HT-29 (cell line): Measurements from ENCODE around the gene TTLL12. TPM values are rescaled to one million over a fixed set of nuclear protein-coding genes. Genes with fewer than 3 reads are reported as not detected.

ENCODE experiments used
- DNase-seq: peaks from one replicate; pipeline ENCODE4 v3.0.0-alpha.2; 2015; ENCODE audit warnings: low spot score
- total RNA-seq: library from RNA; depleted of rRNA; stranded (reverse); fragments of >200 nt; shearing (Covaris generic); gene quantifications from 2 replicates; pipeline ENCODE4 v1.2.3, GENCODE V29; 2014

The TTLL12 gene
- total RNA-seq, 1 experiment from 2014 or later: 110 TPM

DNA sequence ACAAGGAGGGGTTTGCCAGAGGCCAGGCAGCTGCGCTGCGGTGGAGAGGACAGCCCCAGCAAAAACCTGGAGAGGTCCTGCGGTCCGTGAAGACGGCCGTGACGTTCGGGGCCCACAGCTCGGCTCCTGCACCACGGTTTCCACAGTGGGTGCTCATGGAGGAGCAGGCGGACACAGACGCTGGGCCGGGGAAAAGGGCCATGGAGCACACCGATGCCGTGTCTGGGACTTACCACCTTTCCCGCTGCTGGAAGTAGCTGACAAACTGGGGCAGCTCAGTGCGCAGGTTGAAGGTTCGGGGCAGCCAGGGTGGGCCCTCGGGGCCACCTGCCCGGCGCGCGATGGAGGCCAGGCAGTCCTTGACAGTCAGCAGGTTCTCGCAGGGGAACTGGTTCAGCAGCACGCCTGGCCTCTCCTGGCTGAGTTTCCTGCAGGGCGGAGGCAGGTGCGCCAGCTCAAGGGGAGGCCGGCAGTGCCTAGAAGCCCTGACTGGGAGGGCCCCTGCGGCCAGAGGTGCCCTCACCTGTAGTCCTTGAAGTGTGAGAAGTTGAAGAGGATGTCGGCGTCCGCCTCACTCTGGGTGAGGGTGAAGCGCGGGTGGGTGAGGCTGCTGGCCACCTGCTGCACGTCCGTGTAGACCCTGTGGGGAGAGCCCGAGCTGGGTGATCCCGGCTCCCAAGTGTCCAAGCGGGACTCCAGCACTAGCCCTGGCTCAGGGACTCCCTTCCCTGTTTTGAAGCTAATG is 12.8 kb downstream of the TTLL12 start:
- no peak for DNase-seq

DNA sequence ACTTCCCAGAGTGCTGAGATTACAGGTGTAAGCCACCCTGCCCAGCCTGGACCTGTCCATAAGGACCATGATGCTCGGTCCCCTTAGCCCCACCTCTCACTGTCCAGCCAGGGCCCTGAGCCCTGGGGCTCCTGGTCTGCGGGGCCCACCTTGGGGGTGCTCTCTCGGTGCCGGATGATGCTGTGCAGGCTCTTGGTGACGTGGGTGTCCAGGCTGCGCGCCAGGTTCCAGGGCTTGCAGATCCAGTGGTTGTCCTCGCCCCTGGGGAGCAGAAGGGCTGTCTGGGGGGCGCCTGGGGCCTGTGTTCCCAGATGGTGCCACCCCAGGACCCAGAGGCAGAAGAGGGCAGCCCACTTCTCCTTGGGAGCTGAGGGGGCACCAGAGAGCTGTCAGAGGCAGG is 13.4 kb downstream of the TTLL12 start:
- no peak for DNase-seq

DNA sequence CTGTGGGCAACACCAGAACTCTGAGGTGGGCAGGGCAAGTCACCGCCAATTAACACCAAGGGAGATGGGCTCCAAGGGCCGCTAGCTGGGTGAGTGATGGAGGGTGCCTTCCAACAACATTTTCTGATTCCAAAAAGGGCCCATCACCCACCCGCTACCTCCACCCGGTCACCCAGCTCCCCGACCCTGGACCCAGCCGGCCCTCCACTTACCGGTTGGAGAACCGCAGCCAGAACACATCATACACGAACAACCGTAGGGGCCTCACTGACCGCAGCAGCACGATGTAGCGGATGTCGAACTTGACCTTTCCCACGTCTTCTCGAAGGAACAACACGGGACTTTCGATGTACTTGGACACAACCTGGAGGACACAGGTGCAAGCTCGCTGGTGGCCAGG is 14.7 kb downstream of the TTLL12 start:
- DNase-seq: no peak

DNA sequence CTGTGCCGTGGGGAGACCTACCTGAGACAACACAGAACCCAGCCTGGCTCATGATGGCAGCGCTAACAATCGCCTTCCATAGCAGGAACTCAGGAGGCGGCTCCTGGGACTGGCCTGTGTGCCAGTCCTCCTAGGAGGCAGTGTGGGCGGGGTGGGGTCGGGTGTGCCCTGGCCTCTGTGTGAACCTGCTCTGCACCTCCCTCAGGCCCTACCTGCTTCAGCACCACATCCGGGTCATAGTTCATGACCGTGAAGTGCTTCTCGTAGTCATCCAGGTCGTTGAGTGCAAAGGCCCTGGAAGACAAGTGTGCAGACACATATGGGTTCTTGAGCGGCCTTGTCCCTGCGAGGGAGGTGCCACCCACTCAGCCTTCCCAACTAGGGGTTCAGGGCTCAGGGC is 15.3 kb downstream of the TTLL12 start:
- DNase-seq: no peak

DNA sequence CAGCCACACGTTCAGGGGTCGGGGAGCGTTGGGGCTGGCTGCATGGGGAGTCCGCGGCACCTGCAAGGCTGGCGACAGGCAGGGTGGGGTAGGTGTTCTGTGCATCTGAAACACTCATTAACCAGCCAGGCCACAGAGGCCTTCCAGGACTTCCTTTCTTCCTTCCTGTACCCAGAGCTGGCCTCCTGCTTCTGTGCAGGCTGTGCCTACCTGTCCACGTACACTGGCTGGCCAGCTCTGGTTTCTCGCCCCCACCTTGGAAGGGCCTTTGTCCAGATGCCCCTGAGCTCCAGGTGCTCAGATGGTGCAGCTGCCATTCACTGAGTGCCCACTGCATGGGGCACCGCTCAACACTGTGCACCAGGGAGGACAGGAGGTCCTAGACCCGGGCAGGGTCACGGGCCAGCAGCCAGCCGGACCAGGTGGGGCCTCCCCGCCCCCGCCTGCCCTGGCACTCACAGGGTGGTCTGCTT is 15.9 kb downstream of the TTLL12 start:
- no peak for DNase-seq

DNA sequence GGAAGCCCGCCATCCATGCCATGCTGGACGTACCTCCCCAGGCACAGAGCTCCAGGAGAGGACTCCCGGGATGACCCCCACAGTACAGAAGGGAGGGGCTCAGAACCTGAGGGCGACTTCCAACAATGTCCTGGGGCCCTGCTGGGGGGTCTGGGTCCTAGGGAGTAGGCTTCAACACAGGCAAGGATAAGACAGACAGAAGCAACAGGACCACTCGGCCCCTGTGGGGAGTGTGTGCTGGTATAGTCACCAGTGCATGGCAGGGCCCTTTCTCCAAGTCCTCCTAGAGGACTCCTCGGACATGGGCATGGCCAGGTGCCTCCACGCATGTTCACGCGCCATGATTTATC is 16.8 kb downstream of the TTLL12 start:
- no peak for DNase-seq

DNA sequence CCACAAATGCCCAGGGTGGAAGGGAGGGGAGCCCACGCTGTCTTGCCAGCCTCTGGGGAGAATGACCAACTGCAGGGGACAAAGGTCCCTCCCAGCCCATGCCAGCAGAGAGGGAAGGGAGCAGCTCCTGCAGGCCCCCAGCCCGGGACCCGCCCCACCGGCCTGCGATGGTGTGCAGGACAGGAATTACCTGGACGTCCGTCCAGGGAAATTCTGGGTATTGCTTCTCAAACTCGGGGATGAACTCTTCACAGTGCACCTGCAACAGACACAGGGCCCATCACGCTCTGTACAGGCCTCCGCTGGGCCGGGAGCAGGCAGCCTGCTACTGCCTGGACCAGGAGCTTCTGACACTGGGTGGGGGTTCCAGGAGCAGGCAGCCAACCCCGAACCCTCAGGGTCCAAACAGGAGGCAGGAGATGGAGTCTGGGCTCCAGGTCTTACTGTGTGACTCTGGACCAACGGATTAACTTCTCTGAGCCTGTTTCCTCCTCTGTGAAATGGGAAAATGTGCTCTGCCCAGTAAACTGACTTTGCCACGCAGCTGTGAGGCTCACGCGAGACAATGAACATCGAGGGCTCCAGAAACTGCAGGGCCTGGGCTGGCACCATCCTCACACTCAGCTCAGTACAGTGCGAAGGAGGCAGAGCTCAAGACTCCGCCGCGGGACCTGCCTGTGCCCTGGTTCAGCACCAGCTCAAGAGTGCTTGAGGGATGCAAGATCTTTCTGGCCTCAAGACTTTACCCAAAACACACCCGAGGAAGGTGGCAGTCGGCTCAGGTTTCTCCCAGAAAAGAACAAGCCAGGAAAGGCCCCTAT is 17.4 kb downstream of the TTLL12 start:
- DNase-seq: no peak

DNA sequence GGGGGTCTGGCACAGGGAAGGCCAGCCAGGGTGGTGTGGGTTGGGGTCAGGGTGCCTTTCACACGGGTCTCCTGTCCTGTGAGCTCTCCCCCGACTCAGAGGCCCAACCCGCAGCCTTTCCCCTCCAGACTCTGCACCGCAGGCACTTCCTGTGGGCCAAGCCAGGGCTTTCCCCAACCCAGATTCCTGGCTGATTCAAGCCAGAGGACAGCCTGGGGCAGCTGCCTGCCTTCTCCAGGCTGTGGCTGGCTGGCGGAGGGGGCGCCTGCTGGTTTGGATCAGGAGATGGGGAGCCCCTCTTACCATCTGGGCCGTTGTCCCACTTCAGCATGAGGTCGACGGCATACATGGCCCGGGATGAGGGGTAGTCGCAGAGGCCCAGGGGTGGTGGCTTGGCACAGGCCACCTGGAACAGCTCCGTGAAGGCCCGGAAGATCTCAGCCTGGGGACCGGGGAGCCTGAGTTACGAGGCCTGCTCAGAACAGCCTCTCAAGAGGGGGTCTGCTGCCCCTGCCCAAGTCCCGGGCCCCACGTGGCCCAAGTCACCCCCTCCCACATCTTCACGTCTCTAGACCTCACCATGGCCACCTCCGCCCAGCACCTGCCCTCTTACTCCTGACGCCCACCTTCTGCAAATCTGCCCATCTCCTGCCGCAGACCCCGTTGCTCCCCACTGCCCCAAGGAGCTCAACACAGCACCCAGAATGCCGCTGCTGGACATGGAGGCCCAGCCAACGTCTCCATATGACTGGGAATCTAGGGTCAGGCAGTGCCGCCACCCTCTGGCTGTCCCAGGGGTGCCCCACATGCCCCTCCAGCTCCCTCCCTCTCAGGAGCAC is 18.2 kb downstream of the TTLL12 start:
- DNase-seq: no peak

DNA sequence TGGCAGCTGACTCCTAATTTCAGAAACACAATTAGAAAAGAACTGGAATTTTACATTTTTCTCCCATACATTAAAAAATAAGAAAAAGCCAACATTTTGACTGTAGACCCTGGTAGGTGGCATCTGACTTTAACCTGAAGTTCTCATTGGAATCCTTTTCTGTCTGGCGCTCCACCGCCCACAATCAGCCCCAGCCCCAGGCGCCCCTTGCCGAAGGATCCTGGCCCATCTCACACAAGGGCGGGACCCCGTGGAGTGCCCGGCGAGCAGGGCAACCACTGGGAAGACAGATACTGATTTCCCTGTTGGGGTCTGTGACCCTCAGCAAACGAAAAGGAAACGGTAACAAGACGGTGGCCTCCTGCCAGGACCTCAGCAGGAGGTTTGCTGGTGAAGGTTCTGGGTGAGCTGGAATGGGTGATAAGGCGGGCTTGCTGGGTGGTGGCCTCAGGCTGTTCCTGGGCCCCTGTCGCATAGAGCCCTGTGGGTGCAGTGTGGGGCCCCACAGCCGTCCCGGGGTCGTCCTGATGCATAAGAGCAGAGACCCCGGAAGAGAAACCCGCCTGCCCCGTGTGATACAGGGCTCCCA is 19.8 kb downstream of the TTLL12 start:
- DNase-seq: no peak

DNA sequence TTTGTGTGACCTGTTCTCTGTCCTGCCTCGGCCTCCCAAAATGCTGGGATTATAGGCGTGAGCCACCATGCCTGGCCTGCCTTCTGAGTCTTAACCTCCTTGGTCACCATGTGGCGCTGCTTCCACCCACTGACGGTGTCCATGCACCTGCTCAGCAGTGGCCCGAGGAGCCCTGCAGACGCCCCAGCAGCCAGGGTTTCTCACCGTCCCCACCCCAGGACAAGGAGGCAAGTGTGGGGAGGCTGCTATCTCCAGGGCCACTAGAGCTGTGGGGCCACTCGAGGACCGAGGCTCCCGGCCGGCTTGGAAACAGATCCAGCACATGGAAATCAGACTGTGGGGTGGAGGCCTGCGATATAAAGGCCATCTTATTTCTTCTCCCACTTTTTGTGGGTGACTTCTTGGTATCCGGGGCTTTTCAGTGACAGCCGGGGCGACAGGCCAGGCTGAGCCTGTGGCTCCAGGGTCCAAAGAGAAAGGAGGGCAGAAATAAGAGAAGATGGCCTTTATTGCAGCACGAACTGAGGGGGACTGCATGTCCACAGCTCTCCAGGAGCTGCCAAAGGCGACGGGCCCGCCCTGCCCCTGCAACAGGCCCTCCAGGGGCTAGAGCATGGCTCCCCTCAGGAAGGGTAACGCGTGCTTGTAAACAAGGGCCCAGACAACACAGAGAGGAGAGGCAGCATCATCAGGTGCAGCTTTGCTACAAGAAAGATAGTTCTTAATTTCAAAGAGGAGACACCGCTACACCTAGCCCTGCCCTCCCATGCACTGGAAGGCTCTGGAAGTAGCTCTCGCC is 20.6 kb downstream of the TTLL12 start:
- no peak for DNase-seq

DNA sequence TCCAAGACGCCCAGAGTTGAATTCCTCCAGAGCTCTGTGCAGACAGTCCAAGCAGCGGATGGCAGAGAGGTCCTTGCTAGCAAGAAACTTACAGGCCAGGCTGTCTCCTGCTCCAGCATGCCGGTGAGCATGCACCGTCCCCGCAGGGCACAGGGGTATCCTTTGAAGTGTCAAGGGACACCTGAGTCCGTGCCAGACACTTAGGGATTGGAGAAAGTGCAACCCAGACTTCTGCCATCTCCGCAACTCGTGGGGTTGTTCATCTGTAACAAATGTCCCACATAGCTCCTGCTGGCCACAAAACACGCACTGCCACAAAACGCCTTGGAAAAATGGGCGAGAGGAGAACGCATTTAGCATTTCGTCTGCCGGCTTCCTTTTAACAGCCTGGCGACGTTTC is 22.3 kb downstream of the TTLL12 start:
- DNase-seq: no peak

DNA sequence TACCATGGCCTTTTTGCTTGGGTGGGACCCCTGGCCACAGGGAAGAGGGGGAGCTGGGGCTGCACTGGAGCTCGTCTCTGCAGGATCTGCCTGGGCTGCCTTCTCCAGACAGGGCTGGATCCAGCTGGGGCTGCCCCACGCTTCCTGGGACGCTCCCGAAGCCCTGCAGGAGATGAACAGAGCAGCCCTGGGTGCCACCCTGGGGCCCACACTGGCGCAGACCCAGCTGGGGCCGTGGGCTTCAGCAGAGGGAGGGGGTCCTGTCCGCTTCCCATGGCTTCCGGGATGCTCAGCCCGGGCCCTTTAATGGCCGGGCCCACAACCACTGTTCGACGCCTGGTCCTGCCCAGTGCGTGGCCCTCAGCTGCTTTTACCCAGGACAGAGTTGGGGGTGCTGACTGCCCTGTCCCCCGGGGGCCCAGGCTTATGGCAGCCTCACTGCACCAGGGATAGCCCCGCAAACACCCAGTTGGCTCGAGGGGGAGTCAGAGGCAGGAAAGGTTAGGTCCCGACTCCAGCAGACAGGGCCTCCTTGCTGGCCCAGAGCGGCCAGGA is 23.6 kb downstream of the TTLL12 start:
- DNase-seq: no peak

DNA sequence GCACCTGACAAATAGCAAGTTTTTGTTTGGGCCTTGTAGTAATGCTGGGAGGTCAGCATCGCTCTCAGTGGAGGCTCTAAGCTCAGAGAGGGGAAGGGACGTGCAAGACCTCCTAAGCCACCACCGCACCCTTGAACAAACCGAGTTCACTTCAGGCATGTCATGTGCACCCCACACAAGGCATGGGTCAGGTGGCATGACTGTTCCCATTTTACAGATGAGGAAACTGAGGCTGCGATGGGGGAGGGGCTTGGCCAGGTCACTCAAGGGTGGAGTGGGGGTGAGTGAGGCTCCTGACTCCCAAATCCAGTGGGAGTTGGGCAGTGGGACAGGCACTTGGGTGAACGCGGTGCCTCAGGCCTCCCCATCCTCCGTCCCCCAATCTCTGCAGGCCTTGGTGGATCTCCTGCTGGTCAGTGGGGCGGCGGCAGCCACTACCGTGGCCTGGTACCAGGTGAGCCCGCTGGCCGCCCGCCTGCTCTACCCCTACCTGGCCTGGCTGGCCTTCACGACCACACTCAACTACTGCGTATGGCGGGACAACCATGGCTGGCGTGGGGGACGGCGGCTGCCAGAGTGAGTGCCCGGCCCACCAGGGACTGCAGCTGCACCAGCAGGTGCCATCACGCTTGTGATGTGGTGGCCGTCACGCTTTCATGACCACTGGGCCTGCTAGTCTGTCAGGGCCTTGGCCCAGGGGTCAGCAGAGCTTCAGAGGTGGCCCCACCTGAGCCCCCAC is 24.4 kb downstream of the TTLL12 start:
- no peak for DNase-seq

DNA sequence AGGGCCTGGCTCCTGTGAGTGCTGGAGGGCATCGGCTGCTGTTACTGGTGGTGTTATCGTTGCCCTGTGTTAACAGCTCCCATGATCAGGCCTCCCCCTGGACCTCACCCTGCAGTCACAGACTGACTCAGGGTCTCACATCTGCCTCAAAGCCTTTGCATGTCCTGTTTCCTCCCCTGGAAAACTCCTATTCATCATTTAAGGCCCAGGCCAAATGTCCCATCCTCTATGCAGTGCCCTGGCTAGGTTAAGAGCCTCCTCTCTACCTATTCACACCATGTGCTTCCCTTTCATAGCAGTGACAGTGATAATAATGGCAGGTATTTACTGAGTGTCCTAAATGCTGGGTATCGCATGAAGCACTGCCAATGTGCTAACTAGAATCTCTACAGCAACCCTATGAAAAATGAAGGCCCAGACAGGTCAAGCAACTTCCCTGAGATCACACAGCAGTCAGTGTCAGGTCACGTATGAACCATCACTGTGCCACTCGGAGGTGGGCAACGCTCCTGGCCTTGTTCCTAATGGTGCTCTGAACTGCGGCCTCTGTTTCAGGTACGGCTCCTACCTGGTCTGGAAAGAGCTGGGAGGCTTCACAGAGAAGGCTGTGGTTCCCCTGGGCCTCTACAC is 26.3 kb downstream of the TTLL12 start:
- DNase-seq: no peak

DNA sequence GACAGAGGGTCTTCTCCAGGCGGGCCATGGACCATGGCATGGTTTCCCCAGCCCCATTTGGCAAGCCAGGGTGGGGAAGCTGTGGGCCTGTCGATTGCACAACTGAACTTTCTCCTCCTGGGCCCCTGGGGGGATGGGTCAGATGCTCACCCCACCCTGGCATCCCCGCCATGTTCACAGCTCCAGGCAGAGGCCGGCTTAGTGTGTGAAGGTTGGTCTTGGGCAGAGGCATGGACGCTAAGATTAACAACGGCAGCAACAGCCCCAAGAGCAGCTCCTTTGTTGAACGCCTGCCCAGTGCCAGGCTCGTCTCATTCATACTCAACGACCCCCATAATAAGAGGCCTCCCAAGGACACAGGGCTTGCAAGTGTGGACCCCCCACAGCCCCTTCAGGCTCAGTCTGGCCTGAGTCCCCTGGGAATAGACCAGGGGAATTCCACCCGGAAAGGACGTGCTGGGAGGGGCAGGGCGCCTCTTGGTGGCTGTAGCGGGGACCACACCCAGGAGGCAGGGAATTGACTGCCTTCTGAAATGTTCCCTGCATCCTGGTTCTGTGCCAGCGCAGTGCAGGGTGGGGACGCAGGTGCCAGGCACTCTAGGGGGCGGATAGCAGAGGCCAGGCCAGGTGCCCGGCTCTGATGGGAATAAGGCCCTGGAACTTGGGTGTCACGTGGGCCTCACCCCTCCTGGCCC is 27.3 kb downstream of the TTLL12 start:
- peak; percentile 40 for DNase-seq

DNA sequence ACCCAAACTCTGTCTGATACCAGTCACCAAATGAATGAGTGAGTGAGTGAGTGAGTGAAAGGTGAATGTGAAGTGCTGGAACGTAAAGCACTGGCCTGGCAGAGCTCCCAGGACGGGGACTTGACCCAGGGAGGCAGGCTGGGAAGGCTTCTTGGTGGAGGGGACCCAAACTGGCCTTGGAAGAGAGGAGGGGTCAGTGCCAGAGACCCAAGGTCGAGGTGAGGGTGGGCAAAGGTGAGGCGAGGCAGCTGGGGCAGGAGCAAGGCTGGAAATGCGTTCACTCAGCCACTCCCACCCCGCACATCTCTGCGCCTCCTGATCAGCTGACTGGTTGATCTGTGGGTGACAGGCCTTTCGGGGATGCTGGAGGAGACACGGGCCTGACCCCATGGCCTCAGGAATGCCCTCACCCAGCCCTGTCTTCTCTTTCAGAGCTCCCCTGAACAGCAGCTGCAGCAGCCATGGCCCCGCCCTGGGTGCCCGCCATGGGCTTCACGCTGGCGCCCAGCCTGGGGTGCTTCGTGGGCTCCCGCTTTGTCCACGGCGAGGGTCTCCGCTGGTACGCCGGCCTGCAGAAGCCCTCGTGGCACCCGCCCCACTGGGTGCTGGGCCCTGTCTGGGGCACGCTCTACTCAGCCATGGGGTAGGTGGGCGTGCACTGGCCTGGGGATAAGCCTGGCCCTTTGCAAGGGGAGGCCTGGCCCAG is 28.0 kb downstream of the TTLL12 start:
- no peak for DNase-seq

DNA sequence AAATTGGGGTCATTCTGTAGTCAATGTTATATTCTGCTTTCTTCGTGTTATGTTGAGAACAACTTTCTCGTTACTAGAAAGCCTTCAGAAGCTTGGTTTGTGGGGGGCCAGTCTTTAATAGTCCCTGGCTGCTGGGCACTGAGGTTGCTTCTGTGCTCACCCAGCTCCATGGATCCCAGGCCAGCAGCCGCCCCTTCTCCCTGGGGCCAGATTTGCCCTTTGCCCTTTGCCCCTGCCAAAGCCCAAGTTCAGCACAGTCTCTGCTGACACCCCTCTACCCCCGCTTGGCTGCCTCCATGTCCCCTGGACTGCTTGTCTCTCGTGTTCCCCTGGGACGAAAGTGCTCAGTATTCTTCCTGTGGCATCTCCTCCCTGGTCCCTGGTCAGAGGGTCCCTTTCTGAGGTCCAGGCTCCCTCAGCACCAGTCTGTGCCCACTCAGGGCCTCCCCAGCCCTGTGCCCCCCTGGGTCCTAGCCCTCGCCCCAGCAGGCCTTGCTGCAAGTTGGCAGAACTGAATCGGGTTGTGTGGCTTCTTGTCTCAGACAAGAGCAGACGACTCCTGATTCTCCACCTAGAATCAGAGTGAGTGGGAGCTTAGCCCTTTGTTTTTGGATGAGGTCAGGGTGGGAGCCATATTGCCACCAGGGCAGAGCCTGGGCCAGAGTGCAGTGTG is 28.9 kb downstream of the TTLL12 start:
- no peak for DNase-seq

DNA sequence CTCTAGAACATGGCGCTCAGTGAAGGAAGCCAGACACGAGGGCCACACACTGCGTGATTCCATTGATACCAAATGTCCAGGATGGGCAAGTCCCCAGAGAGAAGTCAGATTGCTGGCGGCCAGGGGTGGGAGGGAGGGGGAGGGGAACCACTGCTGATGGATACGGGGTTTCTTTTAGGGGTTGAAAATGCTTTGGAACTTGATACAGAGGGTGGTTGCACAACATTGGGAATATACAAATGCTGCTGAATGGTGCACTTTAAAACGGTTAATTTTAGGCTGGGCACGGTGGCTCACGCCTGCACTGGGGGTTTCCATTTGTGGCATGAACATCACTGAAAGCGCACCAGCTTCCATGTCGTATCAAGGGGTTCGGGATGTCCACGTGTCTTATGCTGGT is 30.5 kb downstream of the TTLL12 start:
- no peak for DNase-seq
